ENCODE measurements around the gene TDRD12.
"Not testable (repeated sequence)": the region's sequence is repeated elsewhere in the genome, so short reads cannot be mapped to it uniquely, and the experiment has no call there.

TDRD12 gene

GRCh38 chr19:32848035-32848434 lies 128.5 kb downstream of the TDRD12 start:
- no CpG with 5 or more reads among the region's 2 CpGs for WGBS, 2 experiments
- H3K9me3 ChIP-seq (ENCODE audit: control insufficient read depth, low read length); H3K4me1 ChIP-seq (ENCODE audit: control insufficient read depth, insufficient read depth, low read length): not testable (repeated sequence)

GRCh38 chr19:32852216-32852615 lies 132.6 kb downstream of the TDRD12 start:
- no peaks in the 10 kb centered on the region for H3K27me3 ChIP-seq (ENCODE audit: control insufficient read depth, insufficient read depth, low read length, poor library complexity, severe bottlenecking)

More at GRCh38 chr19:32848035-32848434, 128.5 kb downstream of the TDRD12 start:
- H3K36me3 ChIP-seq (ENCODE audit: control insufficient read depth, insufficient read depth, low read length); H3K27ac ChIP-seq (ENCODE audit: insufficient read depth, low read depth, low read length, poor library complexity, severe bottlenecking); H3K4me3 ChIP-seq (ENCODE audit: insufficient read depth, low read depth, low read length); H3K27me3 ChIP-seq (ENCODE audit: control insufficient read depth, insufficient read depth, low read length, poor library complexity, severe bottlenecking): not testable (repeated sequence)

GRCh38 chr19:32856818-32857217 lies 137.3 kb downstream of the TDRD12 start:
- H3K27ac ChIP-seq (ENCODE audit: insufficient read depth, low read depth, low read length, poor library complexity, severe bottlenecking); H3K36me3 ChIP-seq (ENCODE audit: control insufficient read depth, insufficient read depth, low read length); H3K4me1 ChIP-seq (ENCODE audit: control insufficient read depth, insufficient read depth, low read length); H3K9me3 ChIP-seq (ENCODE audit: control insufficient read depth, low read length); H3K4me3 ChIP-seq (ENCODE audit: insufficient read depth, low read depth, low read length); H3K27me3 ChIP-seq (ENCODE audit: control insufficient read depth, insufficient read depth, low read length, poor library complexity, severe bottlenecking): not testable (repeated sequence)
- 91 to 92% methylated on average over 7 of the region's 7 CpGs for WGBS, 2 experiments

More at GRCh38 chr19:32852216-32852615, 132.6 kb downstream of the TDRD12 start:
- H3K36me3 ChIP-seq (ENCODE audit: control insufficient read depth, insufficient read depth, low read length), result no peaks in the 10 kb centered on the region
- H3K4me1 ChIP-seq (ENCODE audit: control insufficient read depth, insufficient read depth, low read length), result no peaks in the 10 kb centered on the region
- no peak overlapping the region for H3K4me3 ChIP-seq (ENCODE audit: insufficient read depth, low read depth, low read length)
- H3K27ac ChIP-seq (ENCODE audit: insufficient read depth, low read depth, low read length, poor library complexity, severe bottlenecking), result no peak overlapping the region
- 89 to 95% methylated on average over 5 to 6 of the region's 6 CpGs for WGBS, 2 experiments
- no peaks in the 10 kb centered on the region for H3K9me3 ChIP-seq (ENCODE audit: control insufficient read depth, low read length)

- H3K27ac ChIP-seq (ENCODE audit: insufficient read depth, low read depth, low read length, poor library complexity, severe bottlenecking), result no peak overlapping the region
- no peaks in the 10 kb centered on the region for H3K9me3 ChIP-seq (ENCODE audit: control insufficient read depth, low read length)
- H3K36me3 ChIP-seq (ENCODE audit: control insufficient read depth, insufficient read depth, low read length), result no peaks in the 10 kb centered on the region
- no peaks in the 10 kb centered on the region for H3K27me3 ChIP-seq (ENCODE audit: control insufficient read depth, insufficient read depth, low read length, poor library complexity, severe bottlenecking)
- WGBS, 2 experiments, result 98 to 100% methylated on average over 5 of the region's 5 CpGs
- H3K4me1 ChIP-seq (ENCODE audit: control insufficient read depth, insufficient read depth, low read length), result no peaks in the 10 kb centered on the region
- no peak overlapping the region for H3K4me3 ChIP-seq (ENCODE audit: insufficient read depth, low read depth, low read length)
Measured at GRCh38 chr19:32857584-32857983, 138.0 kb downstream of the TDRD12 start.

- no peaks in the 10 kb centered on the region for H3K4me1 ChIP-seq (ENCODE audit: control insufficient read depth, insufficient read depth, low read length)
- 92 to 94% methylated on average over 13 of the region's 13 CpGs for WGBS, 2 experiments
- no peaks in the 10 kb centered on the region for H3K9me3 ChIP-seq (ENCODE audit: control insufficient read depth, low read length)
- H3K27me3 ChIP-seq (ENCODE audit: control insufficient read depth, insufficient read depth, low read length, poor library complexity, severe bottlenecking), result no peaks in the 10 kb centered on the region
- no peak overlapping the region for H3K27ac ChIP-seq (ENCODE audit: insufficient read depth, low read depth, low read length, poor library complexity, severe bottlenecking)
- no peaks in the 10 kb centered on the region for H3K36me3 ChIP-seq (ENCODE audit: control insufficient read depth, insufficient read depth, low read length)
- H3K4me3 ChIP-seq (ENCODE audit: insufficient read depth, low read depth, low read length), result no peak overlapping the region
Measured at GRCh38 chr19:32858155-32858554, 138.6 kb downstream of the TDRD12 start.

GRCh38 chr19:32858559-32858958 lies 139.0 kb downstream of the TDRD12 start:
- Histone ChIP-seq H3K4me3 (ENCODE audit: insufficient read depth, low read depth, low read length) (no peak overlapping the region), H3K27me3 (ENCODE audit: control insufficient read depth, insufficient read depth, low read length, poor library complexity, severe bottlenecking) (no peaks in the 10 kb centered on the region), H3K4me1 (ENCODE audit: control insufficient read depth, insufficient read depth, low read length) (no peaks in the 10 kb centered on the region), H3K36me3 (ENCODE audit: control insufficient read depth, insufficient read depth, low read length) (no peaks in the 10 kb centered on the region), H3K27ac (ENCODE audit: insufficient read depth, low read depth, low read length, poor library complexity, severe bottlenecking) (no peak overlapping the region), H3K9me3 (ENCODE audit: control insufficient read depth, low read length) (no peaks in the 10 kb centered on the region)
- 93 to 94% methylated on average over 8 to 9 of the region's 10 CpGs for WGBS, 2 experiments

GRCh38 chr19:32859591-32859990 lies 140.0 kb downstream of the TDRD12 start:
- Histone ChIP-seq H3K4me3 (ENCODE audit: insufficient read depth, low read depth, low read length) (no peak overlapping the region), H3K27me3 (ENCODE audit: control insufficient read depth, insufficient read depth, low read length, poor library complexity, severe bottlenecking) (no peaks in the 10 kb centered on the region), H3K36me3 (ENCODE audit: control insufficient read depth, insufficient read depth, low read length) (no peaks in the 10 kb centered on the region), H3K9me3 (ENCODE audit: control insufficient read depth, low read length) (no peaks in the 10 kb centered on the region), H3K27ac (ENCODE audit: insufficient read depth, low read depth, low read length, poor library complexity, severe bottlenecking) (no peak overlapping the region), H3K4me1 (ENCODE audit: control insufficient read depth, insufficient read depth, low read length) (no peaks in the 10 kb centered on the region)
- 94% methylated on average over 19 of the region's 19 CpGs for WGBS, 2 experiments

- no peaks in the 10 kb centered on the region for H3K9me3 ChIP-seq (ENCODE audit: control insufficient read depth, low read length)
- no peak overlapping the region for H3K27ac ChIP-seq (ENCODE audit: insufficient read depth, low read depth, low read length, poor library complexity, severe bottlenecking)
- WGBS, 2 experiments, result 86 to 96% methylated on average over 3 of the region's 3 CpGs
- no peaks in the 10 kb centered on the region for H3K36me3 ChIP-seq (ENCODE audit: control insufficient read depth, insufficient read depth, low read length)
- no peaks in the 10 kb centered on the region for H3K4me1 ChIP-seq (ENCODE audit: control insufficient read depth, insufficient read depth, low read length)
- no peaks in the 10 kb centered on the region for H3K27me3 ChIP-seq (ENCODE audit: control insufficient read depth, insufficient read depth, low read length, poor library complexity, severe bottlenecking)
- H3K4me3 ChIP-seq (ENCODE audit: insufficient read depth, low read depth, low read length), result no peak overlapping the region
Measured at GRCh38 chr19:32861596-32861995, 142.0 kb downstream of the TDRD12 start.

- Histone ChIP-seq H3K4me3 (ENCODE audit: insufficient read depth, low read depth, low read length) (no peak overlapping the region), H3K27me3 (ENCODE audit: control insufficient read depth, insufficient read depth, low read length, poor library complexity, severe bottlenecking) (no peaks in the 10 kb centered on the region), H3K9me3 (ENCODE audit: control insufficient read depth, low read length) (no peaks in the 10 kb centered on the region), H3K36me3 (ENCODE audit: control insufficient read depth, insufficient read depth, low read length) (no peaks in the 10 kb centered on the region), H3K27ac (ENCODE audit: insufficient read depth, low read depth, low read length, poor library complexity, severe bottlenecking) (no peak overlapping the region), H3K4me1 (ENCODE audit: control insufficient read depth, insufficient read depth, low read length) (no peaks in the 10 kb centered on the region)
- WGBS, 2 experiments, result 94 to 95% methylated on average over 19 of the region's 19 CpGs
Measured at GRCh38 chr19:32862173-32862572, 142.6 kb downstream of the TDRD12 start.

GRCh38 chr19:32862741-32863140 lies 143.2 kb downstream of the TDRD12 start:
- 93% methylated on average over 13 to 14 of the region's 14 CpGs for WGBS, 2 experiments
- Histone ChIP-seq H3K4me3 (ENCODE audit: insufficient read depth, low read depth, low read length) (no peak overlapping the region), H3K27me3 (ENCODE audit: control insufficient read depth, insufficient read depth, low read length, poor library complexity, severe bottlenecking) (no peaks in the 10 kb centered on the region), H3K9me3 (ENCODE audit: control insufficient read depth, low read length) (no peaks in the 10 kb centered on the region), H3K27ac (ENCODE audit: insufficient read depth, low read depth, low read length, poor library complexity, severe bottlenecking) (no peak overlapping the region), H3K4me1 (ENCODE audit: control insufficient read depth, insufficient read depth, low read length) (no peaks in the 10 kb centered on the region), H3K36me3 (ENCODE audit: control insufficient read depth, insufficient read depth, low read length) (no peaks in the 10 kb centered on the region)

GRCh38 chr19:32863301-32863700 lies 143.7 kb downstream of the TDRD12 start:
- no peaks in the 10 kb centered on the region for H3K27me3 ChIP-seq (ENCODE audit: control insufficient read depth, insufficient read depth, low read length, poor library complexity, severe bottlenecking)
- H3K36me3 ChIP-seq (ENCODE audit: control insufficient read depth, insufficient read depth, low read length), result no peaks in the 10 kb centered on the region
- no peak overlapping the region for H3K27ac ChIP-seq (ENCODE audit: insufficient read depth, low read depth, low read length, poor library complexity, severe bottlenecking)
- no peak overlapping the region for H3K4me3 ChIP-seq (ENCODE audit: insufficient read depth, low read depth, low read length)
- H3K4me1 ChIP-seq (ENCODE audit: control insufficient read depth, insufficient read depth, low read length), result no peaks in the 10 kb centered on the region
- no peaks in the 10 kb centered on the region for H3K9me3 ChIP-seq (ENCODE audit: control insufficient read depth, low read length)
- 91 to 96% methylated on average over 8 of the region's 8 CpGs for WGBS, 2 experiments

All from ectodermal cell (in vitro differentiated cells).